Daoy (cell line): ENCODE data around the gene MEX3D. TPM values are rescaled to one million over a fixed set of nuclear protein-coding genes. Genes with fewer than 3 reads are reported as not detected.

Source experiments
- DNase-seq: peaks from one replicate; pipeline ENCODE4 v3.0.0-alpha.2; 2015; ENCODE audit warnings: low read depth
- total RNA-seq: library from RNA; depleted of rRNA; stranded (reverse); fragments of >200 nt; shearing (Covaris generic); gene quantifications from 2 replicates; pipeline ENCODE4 v1.2.3, GENCODE V29; 2014; rRNA removed

The MEX3D gene
- total RNA-seq, result 71.4 and 72.7 TPM in 2 replicates

GRCh38 chr19:1568320-1569019 is at the start of gene MEX3D:
Gene MEX3D (minus strand): TSS chr19:1568325. CDS start chr19:1568058, 267 bp downstream.
- peak; percentile 88 for DNase-seq

DNA sequence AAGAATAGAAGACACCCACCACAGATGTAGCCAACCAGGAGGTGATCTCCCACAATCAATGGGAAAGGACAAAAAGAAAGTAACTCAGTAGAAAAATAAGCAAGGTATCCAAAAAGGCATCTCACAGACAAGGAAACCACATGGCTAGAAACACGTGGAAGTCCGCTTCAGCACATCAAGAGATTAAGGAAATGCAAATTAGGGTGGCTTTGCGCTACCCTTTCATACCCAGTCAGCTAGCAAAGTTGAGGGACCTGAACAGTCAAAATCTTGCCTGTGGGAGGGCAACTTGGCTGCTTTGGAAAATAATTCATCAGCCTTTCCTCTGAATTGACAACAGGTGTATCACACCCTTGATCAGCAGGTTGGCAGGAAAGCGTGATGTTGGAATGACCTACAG is 48.8 kb upstream of the MEX3D start:
- no peak for DNase-seq

DNA sequence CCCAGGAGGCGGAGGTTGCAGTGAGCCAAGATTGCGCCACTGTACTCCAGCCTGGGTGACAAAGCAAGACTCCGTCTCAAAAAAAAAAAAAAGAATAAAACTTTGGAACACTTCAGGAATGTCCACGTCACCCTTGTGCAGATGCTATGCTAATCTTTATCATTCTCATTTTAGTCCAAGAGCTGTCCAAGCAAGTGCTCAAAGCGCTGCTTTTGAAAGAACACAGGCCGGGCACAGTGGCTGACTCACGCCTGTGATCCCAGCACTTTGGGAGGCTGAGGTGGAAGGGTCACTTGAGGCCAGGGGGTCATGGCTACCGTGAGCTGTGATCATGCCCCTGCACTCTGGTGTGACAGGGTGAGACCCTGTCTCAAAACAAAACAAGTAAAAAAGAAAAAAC is 48.3 kb upstream of the MEX3D start:
- DNase-seq, result no peak

DNA sequence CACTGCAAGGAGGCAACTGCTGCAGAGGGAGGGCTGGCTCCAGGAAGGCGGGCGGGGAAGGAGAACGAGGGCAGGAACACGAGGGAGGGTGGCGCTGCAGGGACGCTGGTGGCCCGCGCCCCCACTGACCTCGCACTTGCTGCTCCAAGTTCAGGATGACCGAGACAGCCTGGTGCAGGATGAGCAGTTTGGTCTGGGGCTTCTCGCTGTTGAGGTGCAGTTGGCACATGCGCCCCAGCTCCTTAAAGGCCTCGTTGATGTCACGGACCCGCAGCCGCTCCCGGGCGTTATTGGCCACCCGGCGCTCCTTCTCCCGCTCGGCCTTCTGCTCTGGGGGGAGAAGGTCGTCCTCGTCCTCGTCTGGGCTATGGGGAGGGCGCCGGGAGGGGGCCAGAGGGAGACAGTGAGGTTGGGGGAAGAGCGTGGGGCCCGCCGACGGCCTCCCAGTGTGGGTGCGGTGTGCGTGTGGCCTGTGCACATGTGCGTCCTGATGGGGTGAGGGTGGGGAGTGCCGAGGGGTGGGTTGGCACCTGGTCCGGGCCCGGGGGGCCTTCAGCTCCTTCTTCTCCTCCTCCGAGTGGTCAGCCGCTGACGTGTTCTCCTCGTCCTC is 47.1 kb upstream of the MEX3D start:
- no peak for DNase-seq

- no peak for DNase-seq
These were observed 45.9 kb upstream of the MEX3D start for GRCh38 chr19:1613808-1614570.

- no peak for DNase-seq
These were observed 45.0 kb upstream of the MEX3D start for GRCh38 chr19:1613146-1613545.

DNA sequence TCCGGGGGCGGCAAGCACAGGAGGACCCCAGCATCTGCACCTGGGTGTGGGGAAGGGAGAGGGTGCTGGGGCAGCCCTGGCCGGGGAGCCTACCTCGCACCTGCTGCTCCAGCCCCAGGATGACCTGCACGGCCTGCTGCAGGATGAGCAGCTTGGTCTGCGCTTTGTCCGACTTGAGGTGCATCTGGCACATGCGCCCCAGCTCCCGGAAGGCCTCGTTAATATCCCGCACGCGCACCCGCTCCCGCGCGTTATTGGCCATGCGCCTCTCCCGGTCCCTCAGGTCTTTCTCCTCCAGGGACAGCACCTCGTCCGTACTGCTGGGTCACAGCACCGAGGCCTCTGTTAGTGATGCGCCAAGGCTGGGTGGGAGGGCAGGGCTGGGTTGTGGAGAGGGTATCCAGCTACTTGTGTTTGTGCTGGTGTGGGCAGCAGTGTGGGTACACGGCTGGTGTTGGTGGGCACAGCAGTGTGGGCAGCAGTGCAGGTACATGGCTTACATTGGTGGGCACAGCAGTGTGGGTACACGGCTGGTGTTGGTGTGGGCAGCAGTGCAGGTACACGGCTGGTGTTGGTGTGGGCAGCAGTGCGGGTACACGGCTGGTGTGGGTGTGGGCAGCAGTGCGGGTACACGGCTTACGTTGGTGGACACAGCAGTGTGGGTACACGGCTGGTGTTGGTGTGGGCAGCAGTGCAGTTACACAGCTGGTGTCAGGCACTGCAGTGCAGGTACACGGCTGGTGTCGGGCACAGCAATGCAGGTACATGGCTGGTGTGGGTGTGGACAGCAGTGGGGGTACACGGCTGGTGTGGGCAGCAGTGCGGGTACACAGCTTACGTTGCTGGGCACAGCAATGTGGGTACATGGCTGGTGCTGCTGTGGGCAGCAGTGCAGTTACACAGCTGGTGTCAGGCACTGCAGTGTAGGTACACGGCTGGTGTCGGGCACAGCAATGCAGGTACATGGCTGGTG is 44.3 kb upstream of the MEX3D start:
- no peak for DNase-seq

DNA sequence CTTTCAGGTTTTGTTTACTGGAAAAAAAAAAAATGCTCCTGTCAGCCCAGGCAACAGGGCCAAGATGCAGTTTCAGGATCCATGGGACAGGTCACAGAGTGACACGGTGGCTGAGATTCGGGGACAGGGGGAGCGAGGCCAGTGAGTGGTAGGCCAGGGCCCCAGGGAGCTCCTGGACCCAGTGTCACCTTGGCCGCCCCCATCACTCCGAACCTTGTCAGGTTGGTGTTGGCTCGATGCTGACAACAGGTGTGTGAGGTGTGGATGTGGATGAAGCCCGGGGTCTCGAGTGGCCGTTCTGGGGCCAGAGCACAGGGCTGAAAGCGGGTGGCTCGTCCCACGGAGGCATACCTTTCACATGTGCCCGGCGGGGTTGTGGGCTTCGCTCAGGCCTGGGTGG is 43.2 kb upstream of the MEX3D start:
- no peak for DNase-seq

- no peak for DNase-seq
These were observed 42.5 kb upstream of the MEX3D start for GRCh38 chr19:1610579-1610978.

- no peak for DNase-seq
These were observed 41.8 kb upstream of the MEX3D start for GRCh38 chr19:1609680-1610474.

GRCh38 chr19:1609103-1609396 is 40.9 kb upstream of the MEX3D start:
- no peak for DNase-seq

GRCh38 chr19:1608359-1609102 is 40.4 kb upstream of the MEX3D start:
- peak; percentile 89 for DNase-seq

DNA sequence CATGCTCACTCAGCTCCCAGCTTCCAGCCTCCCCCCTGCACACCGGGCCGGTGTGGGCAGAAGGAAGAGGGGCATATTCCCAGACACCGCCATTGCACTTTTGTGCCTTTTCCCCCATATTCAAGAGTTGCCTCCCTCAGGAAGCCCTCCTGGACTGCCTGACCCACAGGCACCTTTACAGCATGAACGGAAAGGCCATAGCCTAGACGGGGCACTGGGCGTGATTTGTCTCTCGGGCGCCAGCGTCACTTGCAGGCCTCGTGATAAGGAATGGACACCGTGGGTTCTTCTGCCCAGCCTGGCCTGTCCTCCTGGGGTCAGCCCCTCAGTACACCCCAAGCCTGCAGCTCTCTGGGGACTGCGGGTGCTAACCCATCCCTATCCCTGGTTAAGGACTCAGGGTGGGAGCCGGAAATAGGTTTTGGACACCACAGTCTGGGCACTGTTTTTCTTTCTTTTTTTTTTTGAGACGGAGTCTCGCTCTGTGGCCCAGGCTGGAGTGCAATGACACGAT is 38.1 kb upstream of the MEX3D start:
- DNase-seq, result no peak

DNA sequence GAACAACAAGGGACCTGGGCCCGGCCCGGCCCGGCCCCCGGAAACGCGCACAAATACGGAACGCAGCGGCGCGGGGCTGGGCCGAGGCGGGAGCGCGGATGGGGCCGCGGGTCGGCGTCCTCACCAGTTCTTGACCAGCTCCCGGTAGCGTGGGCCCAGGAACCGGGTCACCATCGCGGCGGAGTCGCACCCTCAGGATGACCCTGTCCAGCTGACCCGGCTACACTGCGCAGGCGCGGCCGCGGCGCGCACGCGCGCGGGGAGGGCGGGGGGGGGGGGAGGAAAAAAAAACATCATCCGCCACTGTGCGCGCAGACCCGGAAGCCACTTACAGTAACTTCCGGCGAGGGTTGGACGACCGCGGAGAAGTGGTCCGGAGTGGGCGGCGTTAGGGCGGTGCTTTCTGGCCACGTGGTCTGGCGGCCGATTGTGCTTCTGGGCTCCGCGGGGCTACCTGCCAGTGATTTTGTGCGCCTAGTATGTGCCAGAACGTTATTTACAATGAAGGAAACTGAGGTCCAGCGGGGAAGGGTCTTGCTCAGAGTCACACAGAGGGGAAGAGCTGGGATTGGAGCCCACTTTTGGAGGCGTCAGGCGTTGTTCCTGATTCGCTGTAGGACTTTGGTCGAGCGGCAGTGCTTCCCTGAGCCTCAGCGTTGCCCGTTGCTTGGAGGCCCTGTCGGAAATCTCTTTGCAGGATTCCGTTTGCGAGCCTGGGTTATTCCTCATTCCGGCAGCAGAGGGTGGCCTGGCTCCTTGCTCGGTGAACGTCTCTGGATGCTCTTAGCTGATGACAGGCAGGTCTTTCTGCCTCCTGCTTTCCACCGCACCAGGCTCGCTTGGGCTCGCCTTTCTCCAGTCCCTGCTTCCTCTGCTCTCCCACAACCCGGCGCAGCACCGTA is 37.4 kb upstream of the MEX3D start, which contains the start of gene UQCR11:
Gene UQCR11, minus strand, starts transcription at position 227 of the 902 bp plus-strand sequence. Its CDS starts 53 bp downstream, at position 174.
- peak; percentile 98 for DNase-seq

GRCh38 chr19:1602091-1602707 is 34.1 kb upstream of the MEX3D start:
- DNase-seq, result no peak

DNA sequence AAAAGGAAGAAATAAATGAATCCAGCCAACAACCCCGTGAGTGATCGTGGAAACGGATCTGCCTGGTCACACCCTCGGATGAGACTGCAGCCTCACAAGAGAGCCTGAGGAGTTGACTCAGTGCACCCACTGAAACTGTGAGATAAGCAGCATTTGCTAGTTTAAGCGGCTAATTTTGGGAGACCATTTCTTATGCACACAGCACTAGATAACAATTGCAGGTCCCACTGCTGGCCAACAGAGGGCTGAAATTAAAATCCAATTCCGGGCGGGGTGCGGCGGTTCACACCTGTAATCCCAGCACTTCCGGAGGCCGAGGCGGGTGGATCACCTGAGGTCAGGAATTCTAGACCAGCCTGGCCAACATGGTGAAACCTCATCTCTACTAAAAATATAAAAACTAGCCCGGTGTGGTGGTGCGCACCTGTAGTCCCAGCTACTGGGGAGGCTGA is 33.5 kb upstream of the MEX3D start:
- no peak for DNase-seq

DNA sequence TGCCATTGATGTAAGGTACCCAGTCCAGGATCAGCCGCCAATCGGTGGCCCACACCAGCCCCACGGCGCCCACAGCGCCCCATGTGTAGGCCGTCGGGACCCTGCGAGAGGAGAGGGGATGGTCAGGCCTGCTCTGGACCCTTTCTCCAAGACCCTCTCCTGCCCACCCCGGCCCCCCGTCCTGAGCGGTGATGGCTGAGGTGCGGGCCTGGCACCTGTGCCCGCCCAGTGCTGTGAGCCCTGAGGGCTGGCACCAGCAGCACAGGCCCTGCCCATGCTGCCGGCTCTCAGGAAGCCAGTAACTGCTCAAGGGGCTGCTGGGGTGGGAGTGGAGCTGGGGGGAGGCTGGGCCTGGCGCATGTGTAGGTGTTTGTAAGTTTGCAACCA is 31.3 kb upstream of the MEX3D start:
- DNase-seq, result no peak

- DNase-seq, result no peak
These were observed 30.8 kb upstream of the MEX3D start for GRCh38 chr19:1598777-1599459.
